Upper lobe of left lung (tissue), 4 donors: ENCODE data around the gene KRTAP24-1.

Experiments used
- CTCF ChIP-seq, 6 experiments: fragments of 450-650 bp in 4 of 6; fragments of 200-600 bp in 2 of 6; sonication (generic) in 2 of 6; IDR thresholded peaks; one replicate each; pipeline ENCODE4 v1.5.1; 2016 to 2019; ENCODE audit warnings: antibody characterized with exemption in 6 of 6
- EP300 ChIP-seq, 4 donors: sonication (generic); formaldehyde crosslinking; IDR thresholded peaks; one replicate each; pipeline ENCODE4 v1.5.1; 2017; ENCODE audit warnings: antibody characterized with exemption in 4 of 4, control low read depth in 2 of 4
- POLR2AphosphoS5 ChIP-seq, 2 donors: sonication (generic); formaldehyde crosslinking; IDR thresholded peaks; one replicate each; pipeline ENCODE4 v1.5.1; 2017; ENCODE audit warnings: antibody characterized with exemption in 2 of 2

DNA sequence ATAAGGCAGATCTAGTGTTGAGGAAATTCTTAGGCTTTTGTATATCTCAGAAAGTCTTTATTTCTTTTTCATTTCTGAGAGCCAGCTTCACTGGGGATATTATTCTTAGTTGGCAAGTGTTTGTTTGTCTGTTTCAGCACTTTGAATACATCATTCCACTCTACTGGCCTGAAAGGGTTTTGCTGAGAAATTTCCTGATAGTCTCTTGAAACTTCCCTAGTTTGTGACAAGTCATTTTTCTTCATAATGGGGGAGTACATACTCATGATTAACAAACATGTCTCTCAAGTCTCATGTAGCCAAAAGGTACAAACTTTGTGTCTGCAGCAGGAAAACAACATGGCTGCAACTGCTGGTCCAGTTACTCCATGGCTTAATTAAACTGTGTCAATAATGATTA lies 43.6 kb upstream of the KRTAP24-1 start:
- TF ChIP-seq CTCF (IDR thresholded peaks at IDR 0.05) (no peak), POLR2AphosphoS5 (IDR thresholded peaks at IDR 0.05) (no peak), EP300 (IDR thresholded peaks at IDR 0.05) (no peak)
